ENCODE measurements around the gene SDC1. TPM values are rescaled to one million over a fixed set of nuclear protein-coding genes. Genes with fewer than 3 reads are reported as not detected.
A peak's percentile ranks its signal among the peaks of the same experiment; 100 is the strongest.

SDC1 gene
- total and polyA plus RNA-seq, 2 of the 8 experiments (the other 6 are each of a cell fraction or from before 2014, with no cell fraction given) = 45.3 to 73.3 TPM

DNA sequence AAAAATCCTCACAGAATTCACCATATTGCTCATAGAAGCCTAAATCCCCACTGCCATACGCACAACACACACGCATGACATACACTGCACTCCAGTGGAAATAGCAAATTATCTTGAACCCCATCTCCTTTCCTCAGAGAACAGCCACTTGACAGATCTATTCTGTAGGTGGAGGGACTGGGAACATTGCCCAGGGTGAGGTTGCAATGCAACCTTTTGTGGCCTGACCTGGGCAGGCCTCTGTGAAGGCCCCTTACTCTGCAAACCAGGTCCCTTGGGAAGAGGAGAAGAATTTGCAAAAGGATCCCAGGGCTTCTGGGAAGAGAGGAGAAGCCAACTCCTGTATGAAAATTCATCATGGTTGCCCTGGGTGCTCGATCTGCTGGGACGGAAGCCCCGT lies 51.9 kb downstream of the SDC1 start:
- Histone ChIP-seq H4K91ac (replicated peaks; ENCODE audit: insufficient read length, low read length) (no peak overlapping the region), H3K23me2 (ENCODE audit: low read depth, low read length) (no peaks in the 10 kb centered on the region), H3K27me3 (replicated peaks in 1 of 4; ENCODE audit: control insufficient read depth in 3 of 4, extremely low read depth in 1 of 4, insufficient read depth in 3 of 4, low read length in 3 of 4) (no peaks in the 10 kb centered on the region), H3K36me3 (ENCODE audit: control insufficient read depth in 2 of 4, insufficient read depth in 4 of 4, low read length in 3 of 4) (no peaks in the 10 kb centered on the region), H3K23ac (ENCODE audit: insufficient read length) (no peak overlapping the region), H3K56ac (replicated peaks; ENCODE audit: insufficient read length, low read depth, low read length) (no peak overlapping the region), H2BK15ac (ENCODE audit: low read length) (no peak overlapping the region), H3K18ac (ENCODE audit: extremely low read depth, low read length) (no peak overlapping the region), H3K79me2 (ENCODE audit: control insufficient read depth in 1 of 2, insufficient read depth in 2 of 2, low read length in 2 of 2) (no peaks in the 10 kb centered on the region), H3K4me3 (ENCODE audit: extremely low read depth in 1 of 4, insufficient read depth in 2 of 4, low read depth in 3 of 4, low read length in 4 of 4) (no peak overlapping the region), H4K20me1 (replicated peaks in 1 of 2; ENCODE audit: control insufficient read depth in 1 of 2, insufficient read depth in 2 of 2, low read length in 2 of 2) (no peaks in the 10 kb centered on the region), H3K27ac (ENCODE audit: low read depth, low read length) (no peak overlapping the region), H2BK20ac (ENCODE audit: low read length) (no peak overlapping the region), H2AFZ (ENCODE audit: low read length) (0 out of 2 replicates have a peak overlapping the region, but pooled peaks have one; percentile 7), H3K4ac (replicated peaks; ENCODE audit: insufficient read length, low read depth, low read length) (no peak overlapping the region), H2BK12ac (ENCODE audit: low read depth, low read length) (no peak overlapping the region), H2BK5ac (ENCODE audit: low read depth, low read length) (no peak overlapping the region; the same call in 1 of the 2 replicates), H3K4me1 (replicated peaks in 1 of 4; ENCODE audit: control insufficient read depth in 3 of 4, insufficient read depth in 4 of 4, low read length in 3 of 4) (peaks cover 0 to 12% (median 3%) of the 10 kb centered on the region in 4 experiments; a peak in 3 of 7 replicates), H4K5ac (ENCODE audit: insufficient read length, low read depth, low read length) (no peak overlapping the region), H3K14ac (ENCODE audit: insufficient read length) (no peak overlapping the region), H3K9ac (replicated peaks in 1 of 4; ENCODE audit: extremely low read depth in 1 of 4, low read depth in 3 of 4, low read length in 3 of 4) (no peak overlapping the region), H4K8ac (ENCODE audit: extremely low read depth, insufficient read depth, low read length) (no peak overlapping the region), H2BK120ac (replicated peaks; ENCODE audit: low read depth, low read length) (no peak overlapping the region), H3K4me2 (ENCODE audit: insufficient read depth in 1 of 2, low read depth in 2 of 2, low read length in 2 of 2) (no peak overlapping the region), H2AK5ac (ENCODE audit: low read depth, low read length) (no peak overlapping the region), H3K9me3 (ENCODE audit: insufficient read depth in 2 of 2, low read depth in 1 of 2, low read length in 1 of 2) (no peaks in the 10 kb centered on the region), H3K79me1 (ENCODE audit: low read depth, low read length) (no peaks in the 10 kb centered on the region)
- FAIRE-seq (no peak), DNase-seq (ENCODE audit: low read depth in 1 of 2, low spot score in 2 of 2) (no peak)
- ChIA-PET POLR2A (ENCODE audit: partially characterized antibody) (no interaction called here), CTCF (ENCODE audit: partially characterized antibody) (interaction anchor here (0.6 to 2.4 kb wide), 8 partner anchors 10 to 63 kb away, joined by 3 to 10 read pairs (median 4); no protein-coding TSS in a partner anchor)
- 95% methylated on average over 5 of the region's 5 CpGs; no CpG with 5 or more reads in 1 of the 2 experiments for WGBS, 2 experiments (ENCODE audit: extremely low coverage in 1 of 2, insufficient coverage in 1 of 2, insufficient read length in 1 of 2, insufficient replicate concordance in 2 of 2, low coverage in 1 of 2, low lambda C conversion rate in 2 of 2, missing lambda C conversion rate in 1 of 2)
- no peak for TF ChIP-seq RNF2 (IDR thresholded peaks at IDR 0.05; ENCODE audit: borderline replicate concordance, low read depth, low read length, missing control alignments, poor library complexity, severe bottlenecking)
- TF ChIP-seq SIRT6 (IDR thresholded peaks at IDR 0.05; ENCODE audit: low read length) = no peak
- no peak for TF ChIP-seq HDAC6 (IDR thresholded peaks at IDR 0.05; ENCODE audit: low read depth, low read length)
- no peak for TF ChIP-seq SIN3A (conservative IDR thresholded peaks at IDR 0.05 in 1 of 2, IDR thresholded peaks at IDR 0.05 in 1 of 2; ENCODE audit: low read depth in 1 of 2, low read length in 2 of 2)
- no peak for TF ChIP-seq RFX5 (IDR thresholded peaks at IDR 0.05; ENCODE audit: borderline replicate concordance, low read depth, low read length)
- no peak for TF ChIP-seq ZNF274 (IDR thresholded peaks at IDR 0.05; ENCODE audit: borderline replicate concordance, extremely low read depth, low read length)
- TF ChIP-seq SAP30 (IDR thresholded peaks at IDR 0.05; ENCODE audit: insufficient read depth, insufficient replicate concordance, low read length) = no peak
